GM12878 (cell line): Measurements from ENCODE around the gene ATP6V0A1. TPM values are rescaled to one million over a fixed set of nuclear protein-coding genes. Genes with fewer than 3 reads are reported as not detected.

ENCODE experiments used
- BACH1 ChIP-seq: fragments of 450-650 bp; IDR thresholded peaks from 2 replicates; pipeline ENCODE4 v1.6.1; 2017; ENCODE audit warnings: mild to moderate bottlenecking, borderline replicate concordance
- BHLHE40 ChIP-seq, 2 experiments: fragments of 450-650 bp in 1 of 2; IDR thresholded peaks; 2 replicates each; pipeline ENCODE4 v1.6.1; 2011 to 2017; ENCODE audit warnings: low read depth in 2 of 2, borderline replicate concordance in 1 of 2, improper control_type of control experiment in 1 of 2, low read length in 1 of 2, mild to moderate bottlenecking in 1 of 2
- BRCA1 ChIP-seq: IDR thresholded peaks from 2 replicates; pipeline ENCODE4 v1.6.1; 2011; ENCODE audit warnings: low read depth, low read length, improper control_type of control experiment
- CBFB ChIP-seq: IDR thresholded peaks from 2 replicates; pipeline ENCODE4 v1.6.1; 2016; ENCODE audit warnings: antibody characterized with exemption, low read depth
- CUX1 ChIP-seq: IDR thresholded peaks from 2 replicates; pipeline ENCODE4 v1.6.1; 2012; ENCODE audit warnings: improper control_type of control experiment, low read depth, low read length; ENCODE audit not compliant: insufficient replicate concordance
- IKZF1 ChIP-seq: fragments of 450-650 bp; conservative IDR thresholded peaks from 2 replicates; pipeline ENCODE4 v1.6.1; 2017; ENCODE audit warnings: antibody characterized with exemption, mild to moderate bottlenecking
- MYC ChIP-seq: IDR thresholded peaks from 2 replicates; pipeline ENCODE4 v1.6.1; 2011; ENCODE audit warnings: mild to moderate bottlenecking, low read length, moderate library complexity, inconsistent platforms; ENCODE audit not compliant: insufficient read depth, insufficient replicate concordance, insufficient read length, severe bottlenecking
- NRF1 ChIP-seq: conservative IDR thresholded peaks from 2 replicates; pipeline ENCODE4 v1.6.1; 2011; ENCODE audit warnings: mild to moderate bottlenecking, low read depth, low read length, improper control_type of control experiment
- POLR2AphosphoS2 ChIP-seq: IDR thresholded peaks from 2 replicates; pipeline ENCODE4 v1.6.1; 2011; ENCODE audit warnings: low read depth, mild to moderate bottlenecking, low read length, improper control_type of control experiment, moderate library complexity
- POLR2AphosphoS5 ChIP-seq: IDR thresholded peaks from 2 replicates; pipeline ENCODE4 v1.6.1; 2011; ENCODE audit warnings: mild to moderate bottlenecking, low read length, inconsistent platforms
- POU2F2 ChIP-seq: IDR thresholded peaks from 3 replicates; pipeline ENCODE4 v1.6.1; 2011; ENCODE audit warnings: low read depth, mild to moderate bottlenecking, low read length, borderline replicate concordance
- RAD21 ChIP-seq: IDR thresholded peaks from 2 replicates; pipeline ENCODE4 v1.6.1; 2011; ENCODE audit warnings: mild to moderate bottlenecking, low read depth, low read length, moderate library complexity; ENCODE audit not compliant: insufficient read depth
- SPI1 ChIP-seq: IDR thresholded peaks from 2 replicates; pipeline ENCODE4 v1.6.1; 2011; ENCODE audit warnings: low read depth, mild to moderate bottlenecking, low read length, moderate library complexity, borderline replicate concordance; ENCODE audit not compliant: insufficient read depth
- ZBTB4 ChIP-seq: fragments of 450-650 bp; formaldehyde crosslinking; IDR thresholded peaks from 2 replicates; pipeline ENCODE4 v1.4.0; 2022; ENCODE audit warnings: mild to moderate bottlenecking, moderate library complexity
- ZNF24 ChIP-seq: fragments of 450-650 bp; IDR thresholded peaks from 2 replicates; pipeline ENCODE4 v1.6.1; 2017; ENCODE audit warnings: antibody characterized with exemption, mild to moderate bottlenecking
- ZNF274 ChIP-seq: IDR thresholded peaks from one replicate; pipeline ENCODE4 v1.8.0; 2011; ENCODE audit not compliant: insufficient read length, insufficient read depth
- ZSCAN29 ChIP-seq: fragments of 450-650 bp; IDR thresholded peaks from 2 replicates; pipeline ENCODE4 v1.6.1; 2017; ENCODE audit warnings: mild to moderate bottlenecking, moderate library complexity
- polyA plus RNA-seq, 11 experiments: library from polyadenylated mRNA; depleted of rRNA in 4 of 11; unstranded in 6 of 11; stranded (reverse) in 5 of 11; fragments of >200 nt; fragmentation: Nextera tagmentation in 4 of 11; fragmentation: Illumina TruSeq in 1 of 11; extraction: Ambion mirVana in 4 of 11; extraction: Trizol in 1 of 11; gene quantifications; 1 replicate in 1 of 11; 2 replicates in 10 of 11; pipeline versions ENCODE4 v1.2.1 to v1.2.3, GENCODE V29; 2011 to 2016; ENCODE audit warnings: inconsistent platforms in 2 of 11, missing spikeins in 2 of 11, low read depth in 1 of 11
- total RNA-seq, 4 experiments: library from RNA; depleted of rRNA in 3 of 4; stranded (reverse); fragments of >200 nt in 3 of 4; fragmentation: Illumina TruSeq in 1 of 4; extraction: Trizol in 1 of 4; gene quantifications; 2 replicates each; pipeline versions ENCODE4 v1.2.1 to v1.2.3, GENCODE V29; 2013 to 2021
- TF ChIP-seq, protein P1 (sequence below): IDR thresholded peaks from 2 replicates; pipeline ENCODE4 v1.6.1; 2012; ENCODE audit warnings: low read depth, low read length, improper control_type of control experiment
- TF ChIP-seq, protein P2 (sequence below): fragments of 450-650 bp; IDR thresholded peaks from 2 replicates; pipeline ENCODE4 v1.6.1; 2016; ENCODE audit warnings: mild to moderate bottlenecking

The ATP6V0A1 gene
- total and polyA plus RNA-seq, 10 of the 15 experiments (the other 5 are each of a cell fraction or from before 2014, with no cell fraction given): 3.0 to 76.6 (median 30.9) TPM

DNA sequence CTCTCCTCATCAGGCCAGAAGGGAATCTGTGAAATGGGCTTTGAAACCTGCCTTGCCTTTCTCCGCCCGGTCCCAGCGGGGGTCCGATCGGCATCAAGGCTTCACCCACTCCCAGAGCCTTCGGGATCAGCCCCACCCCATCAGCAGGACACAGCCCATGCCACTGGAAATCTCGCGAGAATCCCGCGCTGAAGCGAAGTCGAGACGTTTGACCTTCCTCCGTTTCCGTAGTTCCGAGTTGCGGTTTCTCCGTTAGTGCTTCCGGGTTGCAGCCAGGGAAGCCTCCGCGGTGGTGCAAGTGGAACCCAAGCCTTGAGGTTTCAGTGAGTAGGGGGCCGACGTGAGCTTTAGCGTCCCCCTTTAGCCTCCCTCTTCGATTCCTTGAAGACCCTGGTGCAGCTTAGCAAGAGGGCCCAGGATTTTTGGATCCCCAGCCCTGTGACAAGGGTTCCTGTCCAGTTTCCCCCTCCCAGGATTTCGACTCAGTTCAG lies 103.3 kb downstream of the ATP6V0A1 start, which contains the start of gene COASY (continued):
- TF ChIP-seq ZNF274 (no peak), CBFB (peak; percentile 100), ZBTB4 (no peak), ZSCAN29 (no peak), POLR2AphosphoS2 (peak; percentile 85), BRCA1 (peak; percentile 95), IKZF1 (peak; percentile 91), RAD21 (no peak), ZNF24 (no peak), BHLHE40 (IDR thresholded peaks at IDR 0.05; ENCODE audit: borderline replicate concordance in 1 of 2, low read depth in 2 of 2, low read length in 1 of 2) (peak; percentile 15 to 51; a peak in 1 of 4 replicates), POU2F2 (peak; percentile 66; the same call in 1 of the 3 replicates), SPI1 (no peak), MYC (no peak), POLR2AphosphoS5 (peak; percentile 90), NRF1 (no peak), BACH1 (peak; percentile 35; the same call in 1 of the 2 replicates), CUX1 (no peak)
- TF ChIP-seq, protein P1, sequence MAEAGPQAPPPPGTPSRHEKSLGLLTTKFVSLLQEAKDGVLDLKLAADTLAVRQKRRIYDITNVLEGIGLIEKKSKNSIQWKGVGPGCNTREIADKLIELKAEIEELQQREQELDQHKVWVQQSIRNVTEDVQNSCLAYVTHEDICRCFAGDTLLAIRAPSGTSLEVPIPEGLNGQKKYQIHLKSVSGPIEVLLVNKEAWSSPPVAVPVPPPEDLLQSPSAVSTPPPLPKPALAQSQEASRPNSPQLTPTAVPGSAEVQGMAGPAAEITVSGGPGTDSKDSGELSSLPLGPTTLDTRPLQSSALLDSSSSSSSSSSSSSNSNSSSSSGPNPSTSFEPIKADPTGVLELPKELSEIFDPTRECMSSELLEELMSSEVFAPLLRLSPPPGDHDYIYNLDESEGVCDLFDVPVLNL: no peak
- TF ChIP-seq, protein P2, sequence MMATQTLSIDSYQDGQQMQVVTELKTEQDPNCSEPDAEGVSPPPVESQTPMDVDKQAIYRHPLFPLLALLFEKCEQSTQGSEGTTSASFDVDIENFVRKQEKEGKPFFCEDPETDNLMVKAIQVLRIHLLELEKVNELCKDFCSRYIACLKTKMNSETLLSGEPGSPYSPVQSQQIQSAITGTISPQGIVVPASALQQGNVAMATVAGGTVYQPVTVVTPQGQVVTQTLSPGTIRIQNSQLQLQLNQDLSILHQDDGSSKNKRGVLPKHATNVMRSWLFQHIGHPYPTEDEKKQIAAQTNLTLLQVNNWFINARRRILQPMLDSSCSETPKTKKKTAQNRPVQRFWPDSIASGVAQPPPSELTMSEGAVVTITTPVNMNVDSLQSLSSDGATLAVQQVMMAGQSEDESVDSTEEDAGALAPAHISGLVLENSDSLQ: peak; percentile 46; the same call in 1 of the 2 replicates
